Mesothelial cell of epicardium (in vitro differentiated cells): ENCODE data around the gene GSE1. TPM values are rescaled to one million over a fixed set of nuclear protein-coding genes. Genes with fewer than 3 reads are reported as not detected.

Experiments
- DNase-seq, 2 experiments: peaks; one replicate each; pipeline ENCODE4 v3.0.0; 2021; ENCODE audit warnings: low spot score in 2 of 2; ENCODE audit not compliant: unreplicated experiment in 2 of 2
- H3K27ac Mint-ChIP-seq: 2 replicates; pipeline ENCODE4 v1.8.0; 2021; ENCODE audit warnings: mixed read lengths
- H3K27me3 Mint-ChIP-seq: 2 replicates; pipeline ENCODE4 v1.8.0; 2021; ENCODE audit warnings: low read depth, mixed read lengths
- H3K36me3 Mint-ChIP-seq: 2 replicates; pipeline ENCODE4 v1.8.0; 2021; ENCODE audit warnings: mixed read lengths
- H3K4me1 Mint-ChIP-seq: 2 replicates; pipeline ENCODE4 v1.8.0; 2021; ENCODE audit warnings: mixed read lengths
- H3K4me3 Mint-ChIP-seq: 2 replicates; pipeline ENCODE4 v1.8.0; 2021; ENCODE audit warnings: mild to moderate bottlenecking, moderate library complexity, mixed read lengths
- H3K9me3 Mint-ChIP-seq: 2 replicates; pipeline ENCODE4 v1.8.0; 2021; ENCODE audit warnings: mixed read lengths
- total RNA-seq: library from RNA; stranded (reverse); gene quantifications from 3 replicates; pipeline ENCODE4 v1.2.1, GENCODE V29; 2021
- TF ChIP-seq, protein P1 (sequence below): fragments of 200-600 bp; sonication (generic); IDR thresholded peaks from one replicate; pipeline ENCODE4 v1.5.0; 2021; ENCODE audit warnings: antibody characterized with exemption; ENCODE audit not compliant: unreplicated experiment

GSE1 gene
- total RNA-seq, 1 donor from 2014 or later: 218 TPM

DNA sequence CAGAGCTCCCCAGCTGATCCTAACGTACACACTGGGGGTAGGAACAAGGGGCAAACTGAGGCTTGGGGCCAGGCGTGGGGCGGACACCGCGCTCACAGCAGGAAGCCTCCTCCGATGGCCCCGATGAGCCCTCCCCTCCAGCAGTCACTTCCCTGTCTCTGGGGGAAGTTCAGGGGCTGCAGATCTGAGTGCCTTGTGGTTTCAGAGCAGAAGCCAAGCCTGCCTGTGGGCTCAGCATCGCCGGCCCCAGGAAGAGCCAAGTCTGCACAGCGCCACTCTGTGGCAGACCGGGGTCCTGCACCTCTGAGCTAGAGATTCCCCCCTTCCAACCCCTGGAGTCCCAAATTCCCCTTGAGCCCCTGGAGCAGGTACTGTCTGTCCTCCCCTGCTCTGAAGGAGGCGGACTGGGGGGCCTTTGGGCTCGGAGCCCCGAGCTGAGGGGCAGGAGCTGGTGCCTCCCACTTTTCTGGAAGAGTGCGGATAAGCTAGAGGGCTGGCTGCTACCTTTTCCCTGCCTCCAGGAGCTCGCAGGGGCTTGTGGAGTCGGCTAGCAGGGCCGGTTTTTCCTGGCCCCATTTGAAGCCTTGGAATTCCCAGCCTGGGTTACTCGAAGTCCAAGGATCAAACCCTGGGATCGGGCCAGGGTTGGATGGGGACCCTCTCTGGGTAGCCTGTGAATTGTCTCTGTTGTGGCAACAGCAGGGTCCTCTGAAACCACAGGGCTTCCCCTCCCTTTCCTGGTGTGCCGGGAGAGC is 2.9 kb downstream of the GSE1 start:
- DNase-seq: peak; percentile 59 to 94
- no peaks in the 10 kb centered on the region for H3K9me3 Mint-ChIP-seq
- H3K36me3 Mint-ChIP-seq: peaks cover 7% of the 10 kb centered on the region
- H3K27me3 Mint-ChIP-seq: no peaks in the 10 kb centered on the region
- H3K4me3 Mint-ChIP-seq: peak overlapping the region; percentile 57
- TF ChIP-seq, protein P1, sequence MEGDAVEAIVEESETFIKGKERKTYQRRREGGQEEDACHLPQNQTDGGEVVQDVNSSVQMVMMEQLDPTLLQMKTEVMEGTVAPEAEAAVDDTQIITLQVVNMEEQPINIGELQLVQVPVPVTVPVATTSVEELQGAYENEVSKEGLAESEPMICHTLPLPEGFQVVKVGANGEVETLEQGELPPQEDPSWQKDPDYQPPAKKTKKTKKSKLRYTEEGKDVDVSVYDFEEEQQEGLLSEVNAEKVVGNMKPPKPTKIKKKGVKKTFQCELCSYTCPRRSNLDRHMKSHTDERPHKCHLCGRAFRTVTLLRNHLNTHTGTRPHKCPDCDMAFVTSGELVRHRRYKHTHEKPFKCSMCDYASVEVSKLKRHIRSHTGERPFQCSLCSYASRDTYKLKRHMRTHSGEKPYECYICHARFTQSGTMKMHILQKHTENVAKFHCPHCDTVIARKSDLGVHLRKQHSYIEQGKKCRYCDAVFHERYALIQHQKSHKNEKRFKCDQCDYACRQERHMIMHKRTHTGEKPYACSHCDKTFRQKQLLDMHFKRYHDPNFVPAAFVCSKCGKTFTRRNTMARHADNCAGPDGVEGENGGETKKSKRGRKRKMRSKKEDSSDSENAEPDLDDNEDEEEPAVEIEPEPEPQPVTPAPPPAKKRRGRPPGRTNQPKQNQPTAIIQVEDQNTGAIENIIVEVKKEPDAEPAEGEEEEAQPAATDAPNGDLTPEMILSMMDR: peak; percentile 97
- peak overlapping the region; percentile 87 for H3K27ac Mint-ChIP-seq
- peaks cover 57% of the 10 kb centered on the region for H3K4me1 Mint-ChIP-seq

DNA sequence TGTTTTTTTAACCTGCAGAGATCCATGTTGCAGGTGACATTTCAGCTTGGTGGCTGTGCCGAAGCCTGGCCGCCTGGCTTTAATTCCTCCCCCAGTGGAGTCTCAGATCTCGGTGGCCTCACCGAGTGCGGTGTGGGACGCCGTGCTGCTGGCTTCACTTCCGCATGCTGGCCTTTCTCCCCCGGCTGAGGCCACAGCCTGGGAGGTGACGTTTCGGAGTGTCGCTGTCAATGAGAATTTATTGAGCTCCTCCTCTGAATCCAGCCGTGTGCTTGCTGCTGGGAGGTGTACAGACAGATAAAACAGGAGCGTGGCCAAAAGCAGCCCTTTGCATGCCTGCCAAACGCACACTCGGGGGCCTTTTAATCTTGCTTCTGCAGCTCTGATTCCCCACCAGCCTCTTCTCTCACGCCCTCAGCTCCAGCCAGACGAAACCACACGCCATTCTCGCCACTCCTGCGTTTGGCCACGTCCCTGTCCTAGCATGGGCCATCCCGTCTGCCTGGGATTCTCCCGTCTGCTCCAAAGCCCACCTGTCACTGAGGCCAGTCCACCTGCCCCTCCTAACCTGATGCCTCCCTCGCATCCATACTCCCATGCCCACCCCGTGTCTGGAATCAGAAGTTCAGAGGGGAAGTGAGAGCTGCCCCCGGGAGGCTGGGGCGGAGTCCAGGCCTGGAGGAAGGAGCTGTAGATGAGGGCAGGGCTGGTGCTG is 3.6 kb downstream of the GSE1 start:
- peak overlapping the region; percentile 87 for H3K27ac Mint-ChIP-seq
- DNase-seq: no peak
- no peaks in the 10 kb centered on the region for H3K9me3 Mint-ChIP-seq
- peaks cover 7% of the 10 kb centered on the region for H3K36me3 Mint-ChIP-seq
- TF ChIP-seq, protein P1: no peak
- no peaks in the 10 kb centered on the region for H3K27me3 Mint-ChIP-seq
- H3K4me1 Mint-ChIP-seq: peaks cover 62% of the 10 kb centered on the region
- peak overlapping the region; percentile 55 for H3K4me3 Mint-ChIP-seq

DNA sequence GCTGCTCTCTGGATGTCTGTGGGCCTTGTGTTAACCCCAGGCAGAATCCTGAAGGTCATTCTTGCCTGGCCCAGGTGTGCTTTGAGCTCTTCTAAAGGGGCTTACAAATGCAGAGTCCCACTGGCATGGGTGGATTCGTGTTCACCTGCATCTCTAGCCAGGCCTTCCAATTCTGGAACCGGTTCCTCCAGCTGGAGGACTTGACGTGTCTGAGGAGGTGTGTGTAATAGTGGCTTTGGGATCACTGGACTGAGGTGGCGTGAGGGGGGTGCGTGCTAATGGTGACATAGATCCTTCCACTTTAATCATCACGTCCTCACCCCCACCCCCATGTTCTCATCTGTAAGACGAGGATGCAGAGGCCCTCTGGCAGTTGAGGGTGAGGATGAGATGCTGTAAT is 4.8 kb downstream of the GSE1 start:
- H3K4me3 Mint-ChIP-seq: peak overlapping the region; percentile 43
- TF ChIP-seq, protein P1: no peak
- peaks cover 74% of the 10 kb centered on the region for H3K4me1 Mint-ChIP-seq
- no peaks in the 10 kb centered on the region for H3K27me3 Mint-ChIP-seq
- H3K36me3 Mint-ChIP-seq: peaks cover 7% of the 10 kb centered on the region
- peak overlapping the region; percentile 62 for H3K27ac Mint-ChIP-seq
- no peaks in the 10 kb centered on the region for H3K9me3 Mint-ChIP-seq
- no peak for DNase-seq

- no peak overlapping the region for H3K4me3 Mint-ChIP-seq
- no peak for DNase-seq
- H3K27me3 Mint-ChIP-seq: no peaks in the 10 kb centered on the region
- no peaks in the 10 kb centered on the region for H3K9me3 Mint-ChIP-seq
- H3K4me1 Mint-ChIP-seq: peaks cover 75% of the 10 kb centered on the region
- no peak overlapping the region for H3K27ac Mint-ChIP-seq
- TF ChIP-seq, protein P1: no peak
- peaks cover 7% of the 10 kb centered on the region for H3K36me3 Mint-ChIP-seq
These were observed 5.4 kb downstream of the GSE1 start for GRCh38 chr16:85618521-85618920.

GRCh38 chr16:85619101-85619891 is 6.2 kb downstream of the GSE1 start:
- H3K36me3 Mint-ChIP-seq: peaks cover 7% of the 10 kb centered on the region
- H3K4me3 Mint-ChIP-seq: no peak overlapping the region
- H3K4me1 Mint-ChIP-seq: peaks cover 77% of the 10 kb centered on the region
- TF ChIP-seq, protein P1: no peak
- no peak for DNase-seq
- no peak overlapping the region for H3K27ac Mint-ChIP-seq
- H3K27me3 Mint-ChIP-seq: no peaks in the 10 kb centered on the region
- no peaks in the 10 kb centered on the region for H3K9me3 Mint-ChIP-seq
